HCT116 (cell line): Measurements from ENCODE around the gene MYH6. TPM values are rescaled to one million over a fixed set of nuclear protein-coding genes. Genes with fewer than 3 reads are reported as not detected.

Experiments used
- ATAC-seq: fragments of 200-7000 bp; cut with Tn5 transposase; 2 replicates; pipeline ENCODE4 v1.9.1; 2020; ENCODE audit warnings: mild to moderate bottlenecking, moderate library complexity
- BruUV-seq: library from RNA; stranded (reverse); fragments of 400-500 nt; replicated peaks from 2 replicates; lab custom pipeline; 2021; lab: Mats Ljungman, UMichigan
- CTCF ChIA-PET: fragments of 300-600 bp; sonication (Branson Sonifier 250); formaldehyde crosslinking; loops from one replicate; lab custom pipeline; 2021; ENCODE audit warnings: antibody characterized with exemption; lab: Charles Lee
- POLR2A ChIA-PET: fragments of 300-600, 350-600 bp; sonication (Branson Sonifier 250); formaldehyde crosslinking; loops from one replicate; lab custom pipeline; 2021; ENCODE audit warnings: antibody characterized with exemption; lab: Charles Lee
- RAD21 ChIA-PET, 2 experiments: fragments of 300-600 bp; sonication (Branson Sonifier 250); formaldehyde crosslinking; loops; one replicate each; lab custom pipeline; 2023; ENCODE audit warnings: low total read pairs in 2 of 2; ENCODE audit not compliant: uncharacterized antibody in 2 of 2, unreplicated experiment in 2 of 2, low non-redundant PET in 1 of 2; lab: Charles Lee
- DNase-seq: peaks from one replicate; pipeline ENCODE4 v3.0.0-alpha.2; 2010; ENCODE audit warnings: low read depth, low spot score
- H2AFZ ChIP-seq: fragments of 200-600 bp; shearing (Covaris generic), sonication (generic); 2 replicates; pipeline ENCODE4 v1.6.1; 2017; ENCODE audit warnings: low read depth, mixed run types, mixed read lengths, antibody characterized with exemption, low read length; ENCODE audit not compliant: poor library complexity, severe bottlenecking
- H3K27ac ChIP-seq: 2 replicates; pipeline ENCODE4 v1.5.1; 2012; ENCODE audit warnings: low read depth, low read length
- H3K27me3 ChIP-seq: fragments of 200-600 bp; sonication (generic); 2 replicates; pipeline ENCODE4 v1.6.1; 2016; ENCODE audit warnings: mixed run types, low read length, mixed read lengths; ENCODE audit not compliant: insufficient read depth
- H3K36me3 ChIP-seq, 2 experiments: fragments of 200-500 bp in 1 of 2; fragments of 200-600 bp in 1 of 2; sonication (Bioruptor generic) in 1 of 2; sonication (generic) in 1 of 2; 2 replicates each; pipeline versions ENCODE4 v1.5.1 to v1.6.1; 2014 to 2016; ENCODE audit warnings: low read length in 2 of 2, inconsistent platforms in 1 of 2, mixed read lengths in 1 of 2, mixed run types in 1 of 2; ENCODE audit not compliant: insufficient read depth in 2 of 2, control insufficient read depth in 1 of 2
- H3K4me1 ChIP-seq, 2 experiments: fragments of 200-600 bp in 1 of 2; sonication (generic) in 1 of 2; 2 replicates each; pipeline versions ENCODE4 v1.5.1 to v1.6.1; 2012 to 2017; ENCODE audit warnings: low read length in 2 of 2, inconsistent platforms in 1 of 2, mild to moderate bottlenecking in 1 of 2, mixed read lengths in 1 of 2, mixed run types in 1 of 2, moderate library complexity in 1 of 2; ENCODE audit not compliant: insufficient read depth in 2 of 2, control insufficient read depth in 1 of 2
- H3K4me2 ChIP-seq: fragments of 200-600 bp; sonication (generic); 2 replicates; pipeline ENCODE4 v1.6.1; 2017; ENCODE audit warnings: mixed run types, low read length, mixed read lengths
- H3K4me3 ChIP-seq, 2 experiments: fragments of 200-600 bp in 1 of 2; sonication (generic) in 1 of 2; replicated peaks in 1 of 2; 2 replicates each; pipeline ENCODE4 v1.5.1; 2011 to 2016; ENCODE audit warnings: low read length in 2 of 2, control low read depth in 1 of 2, low read depth in 1 of 2, mild to moderate bottlenecking in 1 of 2, mixed read lengths in 1 of 2, mixed run types in 1 of 2
- H3K79me2 ChIP-seq: fragments of 200-600 bp; sonication (generic); 2 replicates; pipeline ENCODE4 v1.6.1; 2017; ENCODE audit warnings: mild to moderate bottlenecking, mixed run types, low read length, moderate library complexity, mixed read lengths; ENCODE audit not compliant: insufficient read depth
- H3K9ac ChIP-seq: fragments of 200-600 bp; sonication (generic); 2 replicates; pipeline ENCODE4 v1.6.1; 2016; ENCODE audit warnings: low read length, mixed read lengths
- H3K9me2 ChIP-seq: fragments of 200-600 bp; sonication (generic), shearing (Covaris generic); 2 replicates; pipeline ENCODE4 v1.6.1; 2017; ENCODE audit warnings: mixed run types, mild to moderate bottlenecking, moderate library complexity; ENCODE audit not compliant: insufficient read depth
- H3K9me3 ChIP-seq, 2 experiments: fragments of 200-500 bp in 1 of 2; fragments of 200-600 bp in 1 of 2; sonication (Bioruptor generic) in 1 of 2; sonication (generic) in 1 of 2; 2 replicates each; pipeline ENCODE4 v1.6.1; 2014 to 2017; ENCODE audit warnings: low read length in 2 of 2, mixed read lengths in 2 of 2, inconsistent platforms in 1 of 2, low read depth in 1 of 2, mild to moderate bottlenecking in 1 of 2, mixed run types in 1 of 2, moderate library complexity in 1 of 2; ENCODE audit not compliant: control insufficient read depth in 1 of 2, insufficient read depth in 1 of 2
- H4K20me1 ChIP-seq: fragments of 200-600 bp; sonication (generic), shearing (Covaris generic); 2 replicates; pipeline ENCODE4 v1.6.1; 2017; ENCODE audit warnings: mixed run types, mild to moderate bottlenecking, moderate library complexity; ENCODE audit not compliant: insufficient read depth
- ATF3 ChIP-seq: IDR thresholded peaks from 2 replicates; pipeline ENCODE4 v1.6.1; 2012
- CEBPB ChIP-seq: IDR thresholded peaks from 2 replicates; pipeline ENCODE4 v1.6.1; 2012; ENCODE audit warnings: low read depth
- CTCF ChIP-seq, 3 experiments: fragments of 200-600 bp in 1 of 3; sonication (generic) in 1 of 3; IDR thresholded peaks in 2 of 3; conservative IDR thresholded peaks in 1 of 3; 2 replicates each; pipeline ENCODE4 v1.5.1; 2012 to 2017; ENCODE audit warnings: low read depth in 2 of 3, low read length in 2 of 3, antibody characterized with exemption in 1 of 3, borderline replicate concordance in 1 of 3, control low read depth in 1 of 3, mild to moderate bottlenecking in 1 of 3, mixed read lengths in 1 of 3, mixed run types in 1 of 3, moderate library complexity in 1 of 3; ENCODE audit not compliant: insufficient read depth in 1 of 3
- EGR1 ChIP-seq: IDR thresholded peaks from 2 replicates; pipeline ENCODE4 v1.6.1; 2012; ENCODE audit warnings: low read depth
- EZH2 ChIP-seq: fragments of 200-600 bp; sonication (generic); IDR thresholded peaks from 2 replicates; pipeline ENCODE4 v1.6.1; 2017; ENCODE audit warnings: antibody characterized with exemption, mixed run types
- EZH2phosphoT487 ChIP-seq: fragments of 200-600 bp; IDR thresholded peaks from 2 replicates; pipeline ENCODE4 v1.6.1; 2018; ENCODE audit warnings: antibody characterized with exemption, borderline replicate concordance
- FOSL1 ChIP-seq: IDR thresholded peaks from 2 replicates; pipeline ENCODE4 v1.6.1; 2012; ENCODE audit warnings: low read depth
- JUND ChIP-seq: IDR thresholded peaks from 2 replicates; pipeline ENCODE4 v1.6.1; 2012
- MAX ChIP-seq: IDR thresholded peaks from 2 replicates; pipeline ENCODE4 v1.6.1; 2012
- POLR2A ChIP-seq: IDR thresholded peaks from 2 replicates; pipeline ENCODE4 v1.7.0; 2011; ENCODE audit warnings: borderline replicate concordance; ENCODE audit not compliant: insufficient read depth, insufficient read length; ENCODE audit errors: extremely low read depth
- POLR2AphosphoS5 ChIP-seq: IDR thresholded peaks from 2 replicates; pipeline ENCODE4 v1.6.1; 2011; ENCODE audit warnings: mild to moderate bottlenecking, low read depth, low read length, moderate library complexity
- RAD21 ChIP-seq: IDR thresholded peaks from 2 replicates; pipeline ENCODE4 v1.6.1; 2012; ENCODE audit warnings: low read depth, mild to moderate bottlenecking
- REST ChIP-seq: IDR thresholded peaks from 2 replicates; pipeline ENCODE4 v1.6.1; 2012; ENCODE audit warnings: low read depth
- SIN3A ChIP-seq: IDR thresholded peaks from 2 replicates; pipeline ENCODE4 v1.6.1; 2012; ENCODE audit warnings: low read depth
- SP1 ChIP-seq: IDR thresholded peaks from 2 replicates; pipeline ENCODE4 v1.6.1; 2012; ENCODE audit warnings: low read depth
- SRF ChIP-seq: IDR thresholded peaks from 2 replicates; pipeline ENCODE4 v1.6.1; 2012; ENCODE audit warnings: low read depth
- TCF7L2 ChIP-seq: IDR thresholded peaks from 2 replicates; pipeline ENCODE4 v1.7.0; 2011; ENCODE audit warnings: borderline replicate concordance, inconsistent platforms; ENCODE audit not compliant: insufficient read depth, insufficient read length; ENCODE audit errors: extremely low read depth
- YY1 ChIP-seq: IDR thresholded peaks from 2 replicates; pipeline ENCODE4 v1.6.1; 2011; ENCODE audit warnings: low read length, low read depth, moderate library complexity, mild to moderate bottlenecking; ENCODE audit not compliant: insufficient replicate concordance; ENCODE audit errors: extremely low read depth
- ZNF274 ChIP-seq: fragments of 200-500 bp; sonication (Bioruptor generic); IDR thresholded peaks from 2 replicates; pipeline ENCODE4 v1.6.1; 2014; ENCODE audit warnings: mild to moderate bottlenecking, low read depth, low read length, inconsistent platforms
- intact Hi-C: fragments of 100-400 bp; cut with micrococcal nuclease; formaldehyde crosslinking; loops from 2 replicates; pipeline ENCODE4 v1.10.0; 2022
- total RNA-seq: library from RNA; stranded (reverse); gene quantifications from one replicate; pipeline ENCODE4 v1.2.1, GENCODE V29; 2021; ENCODE audit not compliant: unreplicated experiment

Gene MYH6
- total RNA-seq, 1 experiment from 2014 or later, result not detected

- Histone ChIP-seq H2AFZ (no peak overlapping the region), H3K79me2 (no peaks in the 10 kb centered on the region), H3K4me1 (0 out of 4 replicates have a peak, but pooled peaks cover 0 to 1% of the 10 kb centered on the region in 2 experiments), H4K20me1 (no peaks in the 10 kb centered on the region), H3K9me2 (no peaks in the 10 kb centered on the region), H3K4me3 (no peak overlapping the region), H3K9me3 (no peaks in the 10 kb centered on the region), H3K9ac (no peak overlapping the region), H3K27me3 (no peaks in the 10 kb centered on the region), H3K36me3 (no peaks in the 10 kb centered on the region), H3K4me2 (no peak overlapping the region), H3K27ac (no peak overlapping the region)
- ChIA-PET POLR2A (no interaction called here), RAD21 (no interaction called here), CTCF (no interaction called here)
- TF ChIP-seq POLR2AphosphoS5 (no peak), CTCF (IDR thresholded peaks at IDR 0.05 in 2 of 3, conservative IDR thresholded peaks at IDR 0.05 in 1 of 3; ENCODE audit: borderline replicate concordance in 1 of 3, insufficient read depth in 1 of 3, low read depth in 2 of 3, low read length in 2 of 3) (no peak), EZH2phosphoT487 (no peak), JUND (no peak), ZNF274 (no peak), SP1 (no peak), EZH2 (no peak), TCF7L2 (no peak), ATF3 (no peak), RAD21 (no peak), REST (no peak), EGR1 (no peak), CEBPB (no peak), MAX (no peak), FOSL1 (no peak), POLR2A (no peak), SRF (no peak), SIN3A (no peak), YY1 (no peak)
- intact Hi-C loops, result no loop called here
- DNase-seq, result no peak
- peak; percentile 71 for ATAC-seq
- BruUV-seq, result no TSS peak
Observed at GRCh38 chr14:23358042-23358441, 50.0 kb downstream of the MYH6 start.
